ENCODE results near the gene GSK3A. TPM values are rescaled to one million over a fixed set of nuclear protein-coding genes. Genes with fewer than 3 reads are reported as not detected.
A peak's percentile ranks its signal among the peaks of the same experiment; 100 is the strongest.

Gene GSK3A
- total RNA-seq = 10 to 100 TPM; 33.8 to 46.1 (median 41.8) TPM

GRCh38 chr19:42242512-42243409 is at the start of gene GSK3A:
Gene GSK3A (minus strand): TSS chr19:42242602. CDS start chr19:42242465, 137 bp downstream.
- H3K27me3 ChIP-seq = no peaks in the 10 kb centered on the region
- peak; percentile 99 for DNase-seq (ENCODE audit: extremely low spot score)
- WGBS = 0% methylated on average over 46 of the region's 76 CpGs
- peak within 1 kb of the TSS; percentile 95 to 100 (median 100) for H3K27ac ChIP-seq (replicated peaks in 1 of 4)
- peak; percentile 67 for TF ChIP-seq POLR2A (IDR thresholded peaks at IDR 0.05; ENCODE audit: low read depth)
- TF ChIP-seq CTCF (IDR thresholded peaks at IDR 0.05) = peak in 1 of 3 experiments; percentile 7
- TF ChIP-seq POLR2AphosphoS5 (IDR thresholded peaks at IDR 0.05) = peak; percentile 96
- TF ChIP-seq EP300 (IDR thresholded peaks at IDR 0.05) = no peak
- H3K36me3 ChIP-seq = peaks cover 0 to 39% (median 11%) of the 10 kb centered on the region in 4 donors
- intact Hi-C loops (cut with DNase I) = no loop called here
- peak within 1 kb of the TSS; percentile 79 to 92 (median 86) for H3K4me3 ChIP-seq
- no peaks in the 10 kb centered on the region for H3K9me3 ChIP-seq
- H3K4me1 ChIP-seq = peaks cover 51 to 78% (median 66%) of the 10 kb centered on the region in 4 donors

GRCh38 chr19:42291435-42291810 is 49.0 kb upstream of the GSK3A start:
- Histone ChIP-seq H3K36me3 (peaks cover 62 to 91% (median 89%) of the 10 kb centered on the region in 4 donors), H3K9me3 (no peaks in the 10 kb centered on the region), H3K4me1 (peaks cover 6 to 26% (median 16%) of the 10 kb centered on the region in 4 donors), H3K4me3 (no peak overlapping the region), H3K27ac (replicated peaks in 1 of 4) (no peak overlapping the region), H3K27me3 (no peaks in the 10 kb centered on the region)
- TF ChIP-seq EP300 (IDR thresholded peaks at IDR 0.05) (no peak), POLR2AphosphoS5 (IDR thresholded peaks at IDR 0.05) (no peak)
- intact Hi-C loops (cut with DNase I) = no loop called here
- 62% methylated on average over 9 of the region's 9 CpGs for WGBS
- no peak for DNase-seq (ENCODE audit: extremely low spot score)

GRCh38 chr19:42290523-42291434 is 48.4 kb upstream of the GSK3A start:
- Histone ChIP-seq H3K4me3 (no peak overlapping the region), H3K4me1 (peaks cover 12 to 28% (median 18%) of the 10 kb centered on the region in 4 donors), H3K27ac (replicated peaks in 1 of 4) (no peak overlapping the region), H3K36me3 (peaks cover 62 to 90% (median 89%) of the 10 kb centered on the region in 4 donors), H3K27me3 (no peaks in the 10 kb centered on the region), H3K9me3 (no peaks in the 10 kb centered on the region)
- TF ChIP-seq CTCF (IDR thresholded peaks at IDR 0.05) (peak in 2 of 3 experiments; percentile 34 to 38), EP300 (IDR thresholded peaks at IDR 0.05) (no peak)
- no peak for DNase-seq (ENCODE audit: extremely low spot score)
- 82% methylated on average over 9 of the region's 31 CpGs for WGBS
- intact Hi-C loops (cut with DNase I) = no loop called here

GRCh38 chr19:42290136-42290522 is 47.7 kb upstream of the GSK3A start:
- H3K4me1 ChIP-seq = peaks cover 19 to 34% (median 23%) of the 10 kb centered on the region in 4 donors
- intact Hi-C loops (cut with DNase I) = no loop called here
- H3K27me3 ChIP-seq = no peaks in the 10 kb centered on the region
- H3K36me3 ChIP-seq = peaks cover 62 to 84% (median 84%) of the 10 kb centered on the region in 4 donors
- H3K4me3 ChIP-seq = no peak overlapping the region
- H3K27ac ChIP-seq (replicated peaks in 1 of 4) = no peak overlapping the region
- 82% methylated on average over 11 of the region's 13 CpGs for WGBS
- DNase-seq (ENCODE audit: extremely low spot score) = no peak
- TF ChIP-seq CTCF (IDR thresholded peaks at IDR 0.05) = no peak
- TF ChIP-seq POLR2A (IDR thresholded peaks at IDR 0.05; ENCODE audit: low read depth) = no peak
- no peak for TF ChIP-seq EP300 (IDR thresholded peaks at IDR 0.05)
- TF ChIP-seq POLR2AphosphoS5 (IDR thresholded peaks at IDR 0.05) = no peak
- no peaks in the 10 kb centered on the region for H3K9me3 ChIP-seq
